Epidermal melanocyte (primary cell): ENCODE measurements around the gene DERL2.
A peak's percentile ranks its signal among the peaks of the same experiment; 100 is the strongest.

Source experiments
- DNase-seq: peaks from one replicate; pipeline ENCODE4 v3.0.0; 2011; ENCODE audit warnings: low spot score; ENCODE audit not compliant: insufficient read length

DERL2 gene

DNA sequence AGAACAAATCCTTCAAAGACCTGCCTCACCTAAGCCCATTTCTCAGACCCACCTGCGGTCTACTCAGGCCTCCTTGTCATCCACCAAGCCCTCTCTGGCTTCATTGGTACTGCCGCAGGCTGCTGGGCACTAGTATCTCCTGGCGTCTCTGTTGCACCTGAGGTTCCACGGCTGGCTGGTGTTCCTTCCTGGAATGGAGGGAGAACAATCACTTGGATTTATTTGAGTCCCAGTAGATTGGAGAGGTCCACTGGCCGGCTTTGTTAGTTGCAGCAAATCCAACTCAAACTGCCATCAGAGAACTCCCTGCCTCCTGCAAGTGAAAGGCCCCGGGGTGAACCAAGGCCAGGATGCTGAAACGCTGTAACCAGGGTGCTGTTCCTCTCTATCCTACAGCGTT lies 15.7 kb upstream of the DERL2 start:
- no peak for DNase-seq

DNA sequence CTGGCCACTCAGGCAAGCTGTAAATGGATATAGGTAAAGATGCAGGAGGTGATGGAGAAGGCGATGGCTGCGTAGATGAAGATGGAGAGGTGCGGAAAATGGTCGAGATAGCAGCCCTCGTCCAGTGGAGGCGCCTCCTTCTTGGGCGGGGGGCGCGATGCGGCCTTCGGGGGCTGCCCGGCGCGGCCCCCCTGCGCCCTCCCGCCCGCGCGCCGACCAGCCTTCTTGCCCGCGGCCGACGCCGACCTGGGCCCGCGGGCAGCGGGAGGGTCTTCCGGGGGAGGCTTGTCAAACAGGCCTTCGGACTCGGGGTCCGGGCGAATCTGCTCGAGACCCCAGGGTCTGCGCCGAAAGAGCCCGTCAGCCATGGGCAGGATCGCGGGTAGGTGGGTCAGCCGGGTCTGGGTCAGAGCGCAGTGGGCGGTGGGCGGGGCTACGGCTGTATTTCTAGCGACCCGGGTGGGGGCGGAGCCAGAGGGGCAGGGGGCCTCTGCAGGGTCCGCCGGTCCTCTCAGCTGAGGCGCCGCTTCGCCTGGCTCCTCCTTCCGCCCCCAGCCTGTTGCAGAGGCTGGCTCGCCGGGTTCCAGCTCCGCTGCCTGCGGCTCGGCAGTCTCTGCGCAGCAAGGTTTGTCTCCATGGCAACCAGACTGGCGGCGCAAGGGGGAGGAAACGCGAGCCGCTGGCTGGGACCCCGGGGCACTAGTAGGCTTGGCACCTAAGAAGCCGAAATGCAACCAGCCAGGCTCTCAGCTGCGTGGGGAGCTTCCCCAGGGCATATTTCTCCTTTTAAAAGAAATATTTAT lies 14.8 kb upstream of the DERL2 start:
- peak; percentile 94 for DNase-seq

DNA sequence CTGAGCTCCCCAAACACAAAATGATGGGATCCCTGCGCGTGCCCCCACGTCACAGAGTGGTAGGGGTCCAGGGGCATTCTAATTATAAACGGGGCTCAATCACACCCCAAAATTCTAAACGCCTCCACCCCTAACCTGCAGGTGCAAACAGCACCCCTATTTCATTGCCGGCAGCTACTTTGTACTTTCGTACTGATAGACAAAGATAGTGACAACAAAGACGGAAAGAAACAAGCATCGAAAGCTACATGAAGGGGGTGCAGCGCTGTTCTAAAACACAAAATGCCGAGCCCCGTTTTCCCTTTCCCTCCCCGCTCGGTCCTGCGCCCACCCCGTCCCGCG lies 14.2 kb upstream of the DERL2 start:
- DNase-seq, result no peak

DNA sequence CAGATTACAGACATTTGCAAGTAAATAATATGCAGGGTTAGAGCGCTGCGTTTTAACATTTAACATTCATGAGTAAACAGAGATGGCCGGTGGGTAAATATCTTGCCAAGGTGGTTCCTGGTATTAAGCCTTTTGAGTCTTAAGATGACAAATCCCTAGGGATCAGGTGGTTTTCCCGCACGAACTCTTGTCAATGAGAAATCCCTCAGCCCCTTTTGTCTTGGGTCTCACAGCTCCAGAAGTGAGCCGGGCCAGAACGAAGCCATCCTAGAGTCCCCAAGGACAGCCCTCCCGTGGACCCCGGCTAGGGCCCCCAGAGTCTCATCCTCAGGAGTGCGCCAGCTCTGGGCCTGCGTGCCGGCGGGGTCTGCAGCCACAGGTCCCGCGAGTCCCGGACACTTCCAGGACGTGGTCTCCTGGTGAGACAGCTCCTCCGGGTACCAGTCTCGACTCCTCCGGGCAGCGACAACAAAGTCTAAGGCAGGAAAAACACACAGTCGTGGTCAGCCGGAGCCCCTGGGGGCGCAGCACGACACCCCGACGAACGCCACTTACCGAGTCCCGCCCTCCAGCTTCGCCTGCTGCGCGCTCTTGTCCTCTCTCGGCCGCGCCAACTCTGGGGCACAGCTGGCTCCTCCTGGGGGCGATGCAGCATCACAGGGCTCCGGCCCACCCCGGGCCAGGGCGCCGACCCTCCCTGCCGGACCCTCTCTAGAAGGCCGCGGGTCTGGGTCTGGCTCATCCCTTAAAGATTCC lies 13.7 kb upstream of the DERL2 start:
- DNase-seq, result no peak

DNA sequence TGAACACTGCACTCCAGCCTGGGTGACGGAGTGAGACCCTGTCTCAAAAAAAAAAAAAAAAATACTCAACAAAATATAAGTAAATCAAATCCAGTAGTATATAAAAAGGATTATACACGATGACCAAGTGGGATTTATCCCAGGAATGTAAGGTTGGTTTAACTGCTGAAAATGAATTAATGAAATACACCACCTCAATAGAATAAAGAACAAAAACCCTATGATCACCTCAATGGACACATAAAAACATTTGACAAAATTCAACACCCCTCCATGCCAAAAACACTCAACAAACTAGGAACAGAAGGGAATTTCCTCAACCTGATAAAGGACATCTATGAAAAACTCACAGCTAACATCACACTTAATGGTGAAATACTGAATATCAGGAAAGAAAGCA lies 7.0 kb upstream of the DERL2 start:
- DNase-seq, result no peak

DNA sequence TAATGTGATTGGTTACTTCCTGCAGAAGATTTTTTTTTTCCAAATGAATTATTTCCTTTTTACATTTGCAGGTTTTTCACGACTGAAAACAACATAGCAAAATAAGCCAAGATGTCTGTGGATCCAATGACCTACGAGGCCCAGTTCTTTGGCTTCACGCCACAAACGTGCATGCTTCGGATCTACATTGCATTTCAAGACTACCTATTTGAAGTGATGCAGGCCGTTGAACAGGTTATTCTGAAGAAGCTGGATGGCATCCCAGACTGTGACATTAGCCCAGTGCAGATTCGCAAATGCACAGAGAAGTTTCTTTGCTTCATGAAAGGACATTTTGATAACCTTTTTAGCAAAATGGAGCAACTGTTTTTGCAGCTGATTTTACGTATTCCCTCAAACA lies 2.8 kb upstream of the DERL2 start:
- no peak for DNase-seq

DNA sequence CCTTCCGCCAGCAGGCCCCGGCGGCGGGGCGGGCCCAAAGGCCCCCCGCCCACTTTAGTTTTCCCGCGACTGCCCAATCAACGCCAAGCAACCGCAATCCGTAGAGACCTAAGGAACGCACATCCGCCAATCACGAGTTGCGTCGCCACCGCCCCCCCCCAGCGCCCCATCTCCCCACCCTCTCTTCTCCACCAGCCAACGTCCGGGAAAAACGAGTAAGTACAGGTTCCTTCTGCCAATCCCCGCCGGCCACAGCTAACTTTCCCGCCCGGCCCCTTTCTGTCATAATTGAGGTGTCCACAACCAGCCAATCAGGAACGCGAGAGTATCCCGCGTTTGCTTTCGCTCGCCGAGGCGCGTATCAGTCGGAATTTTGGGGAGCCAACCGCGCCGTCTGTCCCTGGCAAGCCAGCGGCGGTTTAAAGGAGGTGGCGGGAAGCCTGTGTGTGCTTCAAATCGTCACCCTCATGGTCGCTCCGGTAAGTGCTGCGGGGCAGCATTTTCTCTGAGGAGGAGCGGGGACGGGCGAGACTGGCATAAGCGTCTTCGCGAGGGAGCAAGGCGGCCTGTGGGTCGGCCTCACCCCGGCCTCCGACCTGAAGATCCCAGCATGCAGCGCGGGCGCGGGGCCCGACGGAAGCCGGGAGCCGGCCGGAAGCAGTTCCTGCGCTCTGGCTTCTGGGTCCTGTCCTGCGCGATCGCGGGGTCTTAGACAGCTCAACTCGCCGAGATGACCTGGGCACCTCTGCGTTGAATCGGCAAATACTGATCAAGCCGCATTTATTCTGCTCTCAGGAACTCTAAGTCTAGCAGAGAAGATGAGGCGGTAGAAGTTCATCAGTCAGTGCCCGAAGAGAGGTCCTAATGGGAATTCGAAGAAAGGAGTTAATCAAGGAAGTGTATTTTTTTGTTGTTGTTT lies 487 bp upstream of the DERL2 start, which contains the start of gene MIS12:
Gene MIS12, plus strand, starts transcription at position 361 of the 919 bp plus-strand sequence. CDS start 2,297 bp downstream, outside the sequence.
- DNase-seq, result peak; percentile 96

DNA sequence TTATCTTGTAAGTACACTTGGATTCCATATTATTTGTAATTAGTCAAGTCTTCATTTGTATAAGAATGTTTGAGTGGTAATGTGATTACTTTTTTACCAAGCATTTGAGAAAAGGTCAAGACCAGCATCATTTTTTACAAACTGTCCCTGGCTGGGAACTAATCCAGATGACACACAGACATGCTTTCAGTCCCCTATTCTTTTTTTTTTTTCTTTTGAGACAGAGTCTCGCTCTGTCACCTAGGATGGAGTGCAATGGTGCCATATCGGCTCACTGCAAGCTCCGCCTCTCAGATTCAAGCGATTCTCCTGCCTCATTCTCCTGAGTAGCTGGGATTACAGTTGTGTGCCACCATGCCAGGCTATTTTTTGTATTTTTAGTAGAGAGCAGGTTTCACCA lies 4.5 kb downstream of the DERL2 start:
- no peak for DNase-seq

DNA sequence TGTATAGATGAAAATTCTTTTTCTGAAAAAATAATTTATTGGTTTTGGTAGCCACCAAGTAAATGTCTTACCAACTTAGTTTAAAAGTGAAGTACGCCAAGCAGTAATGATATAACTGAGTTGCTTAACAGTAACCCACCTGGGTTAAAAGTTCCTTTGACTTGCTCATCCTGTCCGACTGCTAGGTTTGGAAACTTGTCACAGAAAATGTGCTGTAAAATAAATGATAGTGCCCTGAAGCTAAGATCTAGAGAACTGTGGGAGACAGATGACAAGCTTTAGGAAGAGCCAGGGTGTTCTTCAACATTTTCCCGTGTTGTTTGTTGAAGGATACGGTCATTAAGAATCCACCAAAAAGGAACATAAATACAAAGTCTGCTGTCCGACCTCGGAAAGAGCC lies 5.0 kb downstream of the DERL2 start:
- no peak for DNase-seq

DNA sequence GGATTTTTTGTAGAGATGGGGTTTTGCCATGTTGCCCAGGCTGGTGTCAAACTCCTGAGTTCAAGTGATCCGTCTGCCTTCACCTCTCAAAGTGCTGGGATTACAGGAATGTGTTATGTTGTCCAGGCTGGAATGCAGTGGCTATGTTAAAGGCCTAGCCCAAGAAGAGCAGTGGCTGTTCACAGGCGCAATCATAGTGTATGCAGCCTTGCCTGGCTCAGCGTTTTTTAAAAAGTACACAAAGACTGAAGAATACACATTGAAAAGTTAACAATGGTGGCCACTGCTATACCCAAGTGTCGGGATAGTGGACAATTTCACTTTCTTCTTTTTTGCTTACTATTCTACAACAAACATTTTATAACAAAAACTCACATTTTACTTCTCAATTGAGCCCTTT lies 7.0 kb downstream of the DERL2 start:
- DNase-seq, result no peak

DNA sequence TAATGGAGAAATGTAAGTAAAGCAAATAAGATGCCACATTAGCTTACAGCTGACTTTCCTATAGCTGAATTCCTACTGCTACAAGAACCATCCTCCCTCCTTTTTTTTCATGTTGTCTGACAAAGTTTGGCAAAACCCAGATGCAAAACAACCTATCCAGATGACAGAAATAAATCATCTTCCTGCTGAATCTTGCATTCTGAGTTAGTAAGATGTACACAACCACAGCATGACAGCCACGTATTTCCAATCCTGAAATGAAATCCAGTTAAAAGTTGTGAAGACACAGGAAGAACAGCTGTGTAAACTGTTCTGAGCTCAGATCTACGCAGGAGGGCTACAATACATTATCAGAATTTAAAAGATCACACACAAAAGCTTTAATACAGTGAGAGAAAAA lies 12.1 kb downstream of the DERL2 start:
- no peak for DNase-seq

DNA sequence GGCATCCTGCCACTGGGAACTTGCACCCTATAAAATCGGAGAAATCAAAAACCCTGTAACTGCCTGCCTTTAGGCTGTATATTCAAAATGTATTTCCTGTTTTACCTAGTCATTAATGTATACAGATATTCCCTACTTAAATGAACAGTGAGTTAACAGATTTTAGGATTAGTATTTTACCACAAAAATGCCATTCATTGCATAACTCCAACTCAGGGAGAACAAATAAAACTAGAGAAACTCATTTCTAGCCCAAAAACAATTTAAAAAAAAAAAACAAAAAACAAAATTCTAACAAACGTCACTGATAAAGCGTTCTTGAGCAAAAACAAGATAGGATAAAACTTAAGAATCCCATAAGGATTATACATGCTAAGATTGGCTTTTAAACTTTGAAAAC lies 13.5 kb downstream of the DERL2 start:
- DNase-seq, result no peak

DNA sequence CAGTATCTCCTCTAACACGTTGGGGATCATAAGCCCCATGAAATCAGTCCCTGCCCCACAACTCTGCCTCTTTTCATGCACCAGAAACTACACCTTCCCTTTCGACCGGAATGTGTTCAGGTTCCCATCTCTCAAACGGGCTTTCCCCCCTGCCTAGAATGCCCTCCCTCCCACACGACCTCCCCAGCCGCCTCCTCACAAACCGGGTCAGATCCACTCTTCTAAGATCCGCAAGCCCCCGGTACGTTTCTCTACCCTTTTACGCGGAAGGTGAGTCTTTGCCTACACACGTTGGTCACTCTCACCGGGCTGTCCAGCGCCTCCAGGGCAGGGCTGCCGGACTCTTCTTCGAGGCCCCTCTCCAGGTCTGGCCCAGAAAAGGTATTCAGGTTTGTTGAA lies 17.9 kb downstream of the DERL2 start:
- DNase-seq, result no peak

DNA sequence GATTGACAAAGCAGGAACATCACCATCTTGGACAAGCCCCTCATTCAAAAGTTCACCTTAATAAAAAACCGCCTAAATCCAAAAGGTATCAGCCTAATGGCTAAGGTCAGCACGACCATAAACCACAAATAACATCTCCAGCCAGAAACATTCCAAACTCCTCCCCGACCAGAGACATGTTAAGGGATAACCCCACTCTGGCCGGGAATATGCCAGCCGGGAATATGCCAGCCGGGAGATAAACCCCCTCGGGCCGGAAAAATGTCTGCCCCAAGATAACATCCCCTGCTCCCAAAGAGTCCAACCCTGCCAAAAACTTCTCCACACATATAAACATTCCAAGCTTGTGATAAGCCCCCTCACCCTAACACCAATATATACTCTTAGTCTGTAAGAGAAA lies 18.6 kb downstream of the DERL2 start:
- no peak for DNase-seq

DNA sequence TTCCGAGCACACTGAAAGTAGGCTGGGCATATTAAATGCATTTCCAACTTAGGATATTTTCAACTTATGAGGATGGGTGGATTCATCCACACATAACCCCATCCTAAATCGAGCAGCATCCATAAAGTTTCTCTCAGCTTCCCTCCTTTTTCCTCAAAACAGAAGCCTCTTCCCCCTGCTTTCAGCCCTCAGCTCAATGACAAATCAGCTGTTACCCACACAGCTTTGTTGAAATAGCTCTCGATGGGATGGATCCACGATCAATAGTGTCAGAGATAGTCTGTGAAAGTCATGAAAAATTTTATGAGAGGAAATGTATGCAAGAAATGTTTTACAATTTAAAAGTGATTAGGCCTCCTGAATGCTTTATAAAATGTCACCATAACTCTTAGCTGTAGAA lies 19.7 kb downstream of the DERL2 start:
- no peak for DNase-seq

DNA sequence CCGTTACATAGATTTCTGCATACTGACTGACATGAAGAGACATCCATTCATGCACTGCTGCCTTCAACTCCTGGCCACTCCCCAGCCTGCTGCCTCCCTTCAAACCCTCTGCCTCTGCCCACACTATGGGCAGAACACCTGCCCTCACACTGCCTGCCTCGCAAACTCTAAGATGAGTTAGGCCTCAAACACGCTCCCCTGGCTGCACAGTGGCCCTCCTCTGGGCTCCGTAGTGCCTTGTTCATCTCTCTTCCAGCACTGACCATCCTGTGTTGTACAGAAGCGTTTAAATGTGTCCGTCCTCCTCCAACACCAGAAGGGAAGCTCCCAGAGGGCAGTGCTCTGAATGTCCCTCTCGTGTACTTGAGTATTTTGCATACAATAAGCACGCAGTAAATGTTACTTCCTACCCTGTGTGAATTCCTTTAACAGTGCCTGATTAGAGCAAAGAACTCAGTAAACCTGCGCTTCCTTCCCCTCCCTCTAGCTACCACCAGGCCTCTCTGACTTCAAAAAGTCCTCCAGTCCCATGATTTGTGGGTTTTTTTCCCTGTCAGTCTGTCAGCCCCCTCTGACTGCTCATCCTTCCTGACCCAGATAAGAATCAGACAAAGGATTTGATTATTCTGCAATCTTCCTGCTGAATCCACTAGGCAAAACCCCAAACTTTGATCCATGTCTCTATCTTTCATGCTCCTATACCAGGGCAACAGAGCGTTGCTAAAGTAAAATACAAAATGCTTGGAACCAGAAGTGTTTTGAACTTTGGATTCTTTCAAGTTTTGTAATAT lies 21.1 kb downstream of the DERL2 start:
- peak; percentile 59 for DNase-seq

DNA sequence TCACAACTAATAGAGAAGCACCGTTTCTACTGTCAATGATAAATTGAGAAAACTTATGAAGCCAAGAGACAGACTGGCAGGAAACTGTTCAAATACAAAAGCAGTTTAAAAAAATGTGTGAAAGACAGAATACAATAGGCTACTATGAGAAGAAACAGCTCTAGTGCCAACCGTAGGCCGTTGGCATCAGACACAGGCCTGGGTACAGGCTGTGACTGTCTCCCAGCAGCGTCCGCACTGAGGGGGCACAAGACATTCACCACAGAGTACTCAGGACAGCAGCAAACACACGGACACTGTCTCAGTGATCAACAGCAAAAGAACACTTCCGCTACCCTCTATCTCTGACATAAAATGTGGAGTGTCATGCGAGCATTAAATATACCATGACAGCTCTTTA lies 39.2 kb downstream of the DERL2 start:
- DNase-seq, result no peak

DNA sequence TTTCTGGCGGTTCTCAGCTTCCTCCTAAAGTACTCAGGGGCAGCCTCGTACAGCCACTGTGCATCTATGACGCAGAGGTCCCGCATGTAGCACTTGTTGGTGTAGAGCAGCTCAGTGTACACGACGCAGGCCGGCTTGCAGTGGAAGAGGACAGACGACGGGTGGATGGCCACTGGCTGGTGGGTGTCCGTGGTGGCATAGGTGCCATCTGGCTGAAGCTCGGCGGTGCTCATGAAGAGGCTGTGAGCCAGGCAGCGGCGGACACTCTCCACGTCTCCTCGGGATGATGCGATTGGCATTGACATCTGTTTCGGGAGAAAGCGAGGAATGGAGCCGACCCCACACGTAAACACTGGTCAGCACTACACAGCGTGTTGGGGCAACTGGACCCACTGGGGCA lies 41.8 kb downstream of the DERL2 start:
- DNase-seq, result no peak

DNA sequence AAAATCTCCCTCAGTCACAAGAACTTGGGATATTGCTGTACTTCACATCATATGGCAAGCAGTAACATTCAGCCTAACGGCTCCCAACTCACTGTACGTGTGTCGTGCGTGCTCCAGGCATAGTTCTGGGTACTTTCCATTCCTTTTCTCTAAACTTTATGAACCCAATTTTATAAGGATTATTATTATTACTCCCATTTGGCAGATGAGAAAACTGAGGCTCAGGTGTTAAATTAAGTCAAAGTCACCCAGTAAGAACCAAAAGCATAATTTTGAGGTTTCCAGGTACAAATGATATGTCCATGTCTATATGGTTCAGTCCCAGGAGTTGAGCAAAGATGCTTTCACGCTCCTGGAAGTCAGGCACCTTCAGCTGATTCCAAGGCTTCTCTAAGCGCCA lies 42.2 kb downstream of the DERL2 start:
- DNase-seq, result no peak

DNA sequence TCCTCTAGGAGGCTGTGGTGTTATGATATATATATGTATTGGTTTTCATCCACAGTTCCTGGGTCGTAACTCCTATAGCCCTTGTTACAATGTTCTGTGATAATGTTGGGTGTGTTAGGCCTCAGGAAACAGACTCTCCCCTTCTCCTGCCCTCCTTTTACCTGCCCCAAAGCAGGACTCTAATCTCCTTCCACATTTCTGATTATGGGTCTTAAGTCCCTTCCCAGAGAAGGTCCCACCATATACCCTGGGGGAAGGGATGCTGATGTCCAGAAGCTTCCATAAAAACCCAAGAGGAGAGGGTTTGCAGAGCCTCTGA lies 46.6 kb downstream of the DERL2 start:
- no peak for DNase-seq

DNA sequence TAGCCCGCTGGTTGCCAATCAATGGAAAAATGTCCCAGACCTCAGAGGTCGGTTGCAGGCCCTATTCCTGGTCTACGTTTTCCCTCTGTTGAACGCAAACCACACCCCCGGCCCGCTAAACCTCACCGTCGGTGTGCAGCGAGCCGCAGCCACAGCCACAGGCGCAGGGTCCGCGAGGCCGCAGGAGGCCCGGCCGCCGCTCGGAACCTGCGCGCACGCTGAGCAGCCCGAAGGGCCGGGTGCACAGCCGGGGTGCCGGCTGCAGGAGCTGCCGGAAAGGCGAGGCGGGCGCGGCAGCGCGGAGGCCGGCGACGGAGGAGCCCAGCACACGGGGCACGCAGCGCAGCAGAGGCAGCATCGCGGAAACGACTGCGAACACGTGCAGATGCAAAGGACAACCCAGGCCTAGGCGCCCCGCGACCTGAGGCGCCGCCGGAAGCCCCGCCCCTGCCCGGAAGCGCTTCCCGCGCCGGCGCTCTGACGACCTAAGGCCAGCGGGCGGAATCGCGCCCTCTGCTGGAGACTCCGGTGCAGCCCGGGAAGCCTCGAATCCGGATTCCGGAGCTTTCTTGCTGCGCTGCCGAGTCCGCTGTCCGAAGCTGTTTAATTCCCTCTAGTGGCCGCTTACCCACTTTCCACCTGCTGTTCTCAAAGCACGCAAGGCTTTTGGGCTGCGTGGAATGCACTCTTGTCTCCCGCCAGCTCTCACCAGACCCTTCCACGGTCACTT lies 47.1 kb downstream of the DERL2 start, which contains the start of gene C1QBP:
Gene C1QBP, minus strand, starts transcription at position 440 of the 730 bp plus-strand sequence. Its CDS starts 82 bp downstream, at position 358.
- peak; percentile 89 for DNase-seq
